ENCODE results near the gene FLOT1. TPM values are rescaled to one million over a fixed set of nuclear protein-coding genes. Genes with fewer than 3 reads are reported as not detected.

FLOT1 gene
- total RNA-seq, 1 experiment from 2014 or later: 111 TPM

GRCh38 chr6:30716879-30717128, 25.7 kb downstream of the FLOT1 start:
- Histone ChIP-seq H3K79me2 (ENCODE audit: insufficient read depth, low read length) (peaks cover 10% of the 10 kb centered on the region; the same call in 1 of the 2 replicates), H2BK15ac (ENCODE audit: low read depth, low read length) (no peak overlapping the region), H4K5ac (ENCODE audit: insufficient read length, low read depth, low read length) (no peak overlapping the region), H2BK5ac (ENCODE audit: insufficient read length, low read length) (no peak overlapping the region), H2AFZ (ENCODE audit: low read length) (no peak overlapping the region), H2BK12ac (ENCODE audit: insufficient read length, low read depth, low read length) (no peak overlapping the region), H4K8ac (replicated peaks; ENCODE audit: insufficient read length, low read depth, low read length) (no peak overlapping the region), H3K56ac (ENCODE audit: insufficient read length, low read depth, low read length) (no peak overlapping the region), H3K9ac (ENCODE audit: extremely low read depth, insufficient read length, low read length) (peak overlapping the region; percentile 8), H3K23ac (ENCODE audit: insufficient read length, low read depth, low read length) (no peak overlapping the region), H3K79me1 (ENCODE audit: insufficient read depth, low read depth, low read length, poor library complexity, severe bottlenecking) (no peaks in the 10 kb centered on the region), H3K4me1 (ENCODE audit: insufficient read depth, low read length) (no peaks in the 10 kb centered on the region), H3K9me3 (ENCODE audit: control insufficient read depth, low read depth, low read length) (no peaks in the 10 kb centered on the region), H2BK20ac (ENCODE audit: low read depth, low read length, poor library complexity, severe bottlenecking) (no peak overlapping the region), H3K27ac (ENCODE audit: insufficient read length, low read depth, low read length) (no peak overlapping the region), H2AK5ac (ENCODE audit: insufficient read length, low read length) (no peak overlapping the region), H4K91ac (ENCODE audit: insufficient read length, low read depth, low read length) (no peak overlapping the region), H3T11ph (ENCODE audit: low read length) (no peak overlapping the region), H3K23me2 (ENCODE audit: insufficient read length, low read depth, low read length, poor library complexity, severe bottlenecking) (peaks cover 15% of the 10 kb centered on the region), H2BK120ac (ENCODE audit: low read depth, low read length, poor library complexity, severe bottlenecking) (no peak overlapping the region), H3K27me3 (ENCODE audit: insufficient read depth, low read length) (no peaks in the 10 kb centered on the region), H3K4ac (ENCODE audit: low read depth, low read length) (no peak overlapping the region), H4K20me1 (ENCODE audit: control insufficient read depth, insufficient read depth, insufficient read length) (no peaks in the 10 kb centered on the region), H3K14ac (ENCODE audit: insufficient read depth, low read length) (peak overlapping the region; percentile 44; the same call in 1 of the 2 replicates), H3K18ac (ENCODE audit: insufficient read length, low read depth, low read length) (peak overlapping the region; percentile 61), H3K4me2 (ENCODE audit: insufficient read depth, insufficient read length, low read length) (peak overlapping the region; percentile 78)
- TF ChIP-seq, protein P1, sequence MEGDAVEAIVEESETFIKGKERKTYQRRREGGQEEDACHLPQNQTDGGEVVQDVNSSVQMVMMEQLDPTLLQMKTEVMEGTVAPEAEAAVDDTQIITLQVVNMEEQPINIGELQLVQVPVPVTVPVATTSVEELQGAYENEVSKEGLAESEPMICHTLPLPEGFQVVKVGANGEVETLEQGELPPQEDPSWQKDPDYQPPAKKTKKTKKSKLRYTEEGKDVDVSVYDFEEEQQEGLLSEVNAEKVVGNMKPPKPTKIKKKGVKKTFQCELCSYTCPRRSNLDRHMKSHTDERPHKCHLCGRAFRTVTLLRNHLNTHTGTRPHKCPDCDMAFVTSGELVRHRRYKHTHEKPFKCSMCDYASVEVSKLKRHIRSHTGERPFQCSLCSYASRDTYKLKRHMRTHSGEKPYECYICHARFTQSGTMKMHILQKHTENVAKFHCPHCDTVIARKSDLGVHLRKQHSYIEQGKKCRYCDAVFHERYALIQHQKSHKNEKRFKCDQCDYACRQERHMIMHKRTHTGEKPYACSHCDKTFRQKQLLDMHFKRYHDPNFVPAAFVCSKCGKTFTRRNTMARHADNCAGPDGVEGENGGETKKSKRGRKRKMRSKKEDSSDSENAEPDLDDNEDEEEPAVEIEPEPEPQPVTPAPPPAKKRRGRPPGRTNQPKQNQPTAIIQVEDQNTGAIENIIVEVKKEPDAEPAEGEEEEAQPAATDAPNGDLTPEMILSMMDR (conservative IDR thresholded peaks at IDR 0.05): no peak
- no CpG with 5 or more reads among the region's 8 CpGs for WGBS (ENCODE audit: extremely low coverage, insufficient read length, low lambda C conversion rate)
- peaks cover 6 to 7% of the 10 kb centered on the region in 2 experiments; a peak in 4 of 5 replicates for H3K9me3 Mint-ChIP-seq
- H3K4me1 Mint-ChIP-seq: peaks cover 19 to 26% of the 10 kb centered on the region in 2 experiments
- peaks cover 39 to 58% (median 53%) of the 10 kb centered on the region in 3 experiments for H3K36me3 Mint-ChIP-seq (ENCODE audit: insufficient read depth in 1 of 3, low read depth in 3 of 3)
- H3K27ac Mint-ChIP-seq: peak overlapping the region; percentile 97 to 99 (median 98)
- no peak for DNase-seq
- H3K27me3 Mint-ChIP-seq (ENCODE audit: low read depth): peaks cover 3% of the 10 kb centered on the region; the same call in 1 of the 2 replicates
- H3K4me3 Mint-ChIP-seq: peak overlapping the region; percentile 93 to 98

Data from H9 (cell line).